ENCODE data around the gene USP12. TPM values are rescaled to one million over a fixed set of nuclear protein-coding genes. Genes with fewer than 3 reads are reported as not detected.

The USP12 gene
- total RNA-seq, 4 donors from 2014 or later = 16.9 to 26.7 (median 22.6) TPM

GRCh38 chr13:27133889-27134288, 37.7 kb downstream of the USP12 start:
- Histone ChIP-seq H3K4me3 (no peak overlapping the region), H3K36me3 (peaks cover 0 to 3% (median 0%) of the 10 kb centered on the region in 3 donors), H3K4me1 (peaks cover 0 to 45% (median 0%) of the 10 kb centered on the region in 4 donors), H3K27me3 (no peaks in the 10 kb centered on the region), H3K27ac (no peak overlapping the region), H3K9me3 (peaks cover 0 to 6% (median 2%) of the 10 kb centered on the region in 4 donors)
- 88 to 89% methylated on average over 2 of the region's 2 CpGs for WGBS, 2 donors
- TF ChIP-seq CTCF (IDR thresholded peaks at IDR 0.05) (no peak), EP300 (IDR thresholded peaks at IDR 0.05) (no peak), POLR2A (IDR thresholded peaks at IDR 0.05) (no peak)
- no peak for DNase-seq (ENCODE audit: low spot score in 2 of 2)

- Histone ChIP-seq H3K36me3 (peaks cover 0 to 3% (median 0%) of the 10 kb centered on the region in 3 donors), H3K4me1 (peaks cover 0 to 51% (median 2%) of the 10 kb centered on the region in 4 donors), H3K27me3 (no peaks in the 10 kb centered on the region), H3K27ac (no peak overlapping the region), H3K4me3 (no peak overlapping the region), H3K9me3 (peaks cover 0 to 6% (median 2%) of the 10 kb centered on the region in 4 donors)
- DNase-seq (ENCODE audit: low spot score in 2 of 2) = no peak
- 94 to 97% methylated on average over 5 of the region's 5 CpGs for WGBS, 2 donors
- no peak for TF ChIP-seq EP300 (IDR thresholded peaks at IDR 0.05)
- no peak for TF ChIP-seq POLR2A (IDR thresholded peaks at IDR 0.05)
- no peak for TF ChIP-seq CTCF (IDR thresholded peaks at IDR 0.05)
These were observed 39.1 kb downstream of the USP12 start for GRCh38 chr13:27132538-27132937.

- Histone ChIP-seq H3K4me1 (peaks cover 0 to 51% (median 8%) of the 10 kb centered on the region in 4 donors), H3K27ac (no peak overlapping the region), H3K4me3 (no peak overlapping the region), H3K27me3 (no peaks in the 10 kb centered on the region), H3K36me3 (peaks cover 0 to 3% (median 0%) of the 10 kb centered on the region in 3 donors), H3K9me3 (peaks cover 0 to 6% (median 2%) of the 10 kb centered on the region in 4 donors)
- 91 to 93% methylated on average over 3 of the region's 3 CpGs for WGBS, 2 donors
- TF ChIP-seq CTCF (IDR thresholded peaks at IDR 0.05) (no peak), EP300 (IDR thresholded peaks at IDR 0.05) (no peak)
- no peak for DNase-seq (ENCODE audit: low spot score in 2 of 2)
These were observed 39.7 kb downstream of the USP12 start for GRCh38 chr13:27131906-27132305.

DNA sequence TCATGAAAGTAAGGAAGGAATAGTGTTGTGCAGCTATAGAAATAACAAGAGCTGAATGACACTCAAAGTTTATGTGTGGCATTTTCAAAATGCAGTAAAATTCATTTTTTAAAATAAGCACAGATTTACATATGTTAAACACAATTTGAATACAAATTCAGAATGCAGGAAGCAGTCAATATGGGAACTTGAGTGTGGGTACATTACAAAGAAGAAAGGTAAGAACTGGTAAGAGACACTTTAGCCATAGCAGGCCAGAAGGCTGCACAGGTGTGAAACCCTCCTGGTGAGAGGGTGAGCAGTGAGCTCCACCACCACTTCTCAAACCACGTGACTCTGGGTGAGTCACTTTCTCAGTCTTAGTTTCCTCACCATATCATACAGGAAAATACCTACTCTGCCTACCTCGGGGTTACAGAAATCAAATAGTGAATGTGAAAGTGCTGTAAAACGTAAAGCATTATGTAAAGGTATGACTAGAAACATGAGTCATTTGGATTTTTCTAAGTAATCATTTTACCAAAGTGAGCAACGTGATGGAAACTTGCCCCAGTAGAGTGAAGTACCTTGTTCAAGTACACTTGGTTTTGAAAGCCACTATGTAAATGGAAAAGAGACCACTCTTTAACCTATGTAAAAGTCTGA, 40.5 kb downstream of the USP12 start:
- peaks cover 0 to 3% (median 0%) of the 10 kb centered on the region in 3 donors for H3K36me3 ChIP-seq
- no peaks in the 10 kb centered on the region for H3K27me3 ChIP-seq
- H3K4me3 ChIP-seq = no peak overlapping the region
- H3K9me3 ChIP-seq = peaks cover 0 to 6% (median 2%) of the 10 kb centered on the region in 4 donors
- TF ChIP-seq EP300 (IDR thresholded peaks at IDR 0.05) (no peak), POLR2A (IDR thresholded peaks at IDR 0.05) (no peak), CTCF (IDR thresholded peaks at IDR 0.05) (no peak)
- 79 to 86% methylated on average over 4 of the region's 4 CpGs for WGBS, 2 donors
- DNase-seq (ENCODE audit: low spot score in 2 of 2) = no peak
- peak overlapping the region in 1 of 4 donors; percentile 16 for H3K27ac ChIP-seq
- H3K4me1 ChIP-seq = peaks cover 0 to 54% (median 10%) of the 10 kb centered on the region in 4 donors

GRCh38 chr13:27130223-27130978, 41.2 kb downstream of the USP12 start:
- 69 to 81% methylated on average over 7 of the region's 7 CpGs for whole genome bisulfite sequencing, 2 donors
- Histone ChIP-seq H3K27ac (peak overlapping the region in 1 of 4 donors; percentile 16), H3K9me3 (peaks cover 0 to 6% (median 2%) of the 10 kb centered on the region in 4 donors), H3K4me3 (no peak overlapping the region), H3K4me1 (peaks cover 0 to 54% (median 10%) of the 10 kb centered on the region in 4 donors), H3K27me3 (no peaks in the 10 kb centered on the region), H3K36me3 (peaks cover 0 to 8% (median 0%) of the 10 kb centered on the region in 3 donors)
- DNase-seq (ENCODE audit: low spot score in 2 of 2) = peak in 1 of 2 donors; percentile 5
- TF ChIP-seq CTCF (IDR thresholded peaks at IDR 0.05) = no peak
- peak; percentile 22 to 56 for TF ChIP-seq EP300 (IDR thresholded peaks at IDR 0.05)

Data from tibial nerve (tissue), 4 donors.